Right atrium auricular region (tissue), 2 donors: Measurements from ENCODE around the gene TBC1D8. TPM values are rescaled to one million over a fixed set of nuclear protein-coding genes. Genes with fewer than 3 reads are reported as not detected.

Experiments
- DNase-seq: peaks from one replicate; pipeline ENCODE4 v3.0.0-alpha.2; 2019; ENCODE audit warnings: low spot score
- H3K27ac ChIP-seq, 2 donors: fragments of 200-600 bp; sonication (generic); 1 replicate in 1 of 2; 2 replicates in 1 of 2; pipeline ENCODE4 v1.5.1; 2016 to 2019
- H3K27me3 ChIP-seq, 2 donors: fragments of 200-600 bp; sonication (generic); one replicate each; pipeline versions ENCODE4 v1.5.1 to v1.6.0; 2017 to 2019
- H3K36me3 ChIP-seq: fragments of 200-600 bp; sonication (generic); one replicate; pipeline ENCODE4 v1.5.1; 2016
- H3K4me1 ChIP-seq, 2 donors: fragments of 200-600 bp; sonication (generic); one replicate each; pipeline versions ENCODE4 v1.5.1 to v1.6.0; 2017 to 2019
- H3K4me3 ChIP-seq, 2 donors: fragments of 200-600 bp; sonication (generic); 1 replicate in 1 of 2; 2 replicates in 1 of 2; pipeline ENCODE4 v1.5.1; 2017 to 2019; ENCODE audit warnings: mild to moderate bottlenecking in 1 of 2, moderate library complexity in 1 of 2
- H3K9me3 ChIP-seq, 2 donors: fragments of 200-600 bp; sonication (generic); one replicate each; pipeline ENCODE4 v1.5.1; 2019
- CTCF ChIP-seq, 2 donors: fragments of 200-600 bp; sonication (generic); IDR thresholded peaks; one replicate each; pipeline ENCODE4 v1.5.1; 2019; ENCODE audit warnings: antibody characterized with exemption in 2 of 2
- total RNA-seq, 2 donors: library from RNA; depleted of rRNA; stranded (reverse); fragments of >200 nt; gene quantifications; one replicate each; pipeline ENCODE4 v1.1.0, GENCODE V29; 2016

The TBC1D8 gene
- total RNA-seq, 2 donors from 2014 or later = 42.3 to 50.3 TPM

- H3K27me3 ChIP-seq = no peaks in the 10 kb centered on the region
- H3K4me3 ChIP-seq = no peak overlapping the region
- peaks cover 0 to 9% of the 10 kb centered on the region in 2 donors for H3K4me1 ChIP-seq
- DNase-seq = no peak
- H3K36me3 ChIP-seq = no peaks in the 10 kb centered on the region
- H3K9me3 ChIP-seq = no peaks in the 10 kb centered on the region
- H3K27ac ChIP-seq = no peak overlapping the region
- no peak for TF ChIP-seq CTCF (IDR thresholded peaks at IDR 0.05)
Observed at GRCh38 chr2:101081375-101081907, 69.7 kb downstream of the TBC1D8 start.

GRCh38 chr2:101080211-101081068, 70.7 kb downstream of the TBC1D8 start:
- no peaks in the 10 kb centered on the region for H3K27me3 ChIP-seq
- H3K27ac ChIP-seq = no peak overlapping the region
- no peak for TF ChIP-seq CTCF (IDR thresholded peaks at IDR 0.05)
- DNase-seq = no peak
- H3K4me3 ChIP-seq = no peak overlapping the region
- no peaks in the 10 kb centered on the region for H3K36me3 ChIP-seq
- no peaks in the 10 kb centered on the region for H3K9me3 ChIP-seq
- peaks cover 0 to 11% of the 10 kb centered on the region in 2 donors for H3K4me1 ChIP-seq

GRCh38 chr2:101076581-101076980, 74.6 kb downstream of the TBC1D8 start:
- H3K27ac ChIP-seq = peak overlapping the region in 1 of 2 donors; percentile 21
- no peaks in the 10 kb centered on the region for H3K27me3 ChIP-seq

GRCh38 chr2:101064868-101065549, 86.2 kb downstream of the TBC1D8 start:
- no peaks in the 10 kb centered on the region for H3K36me3 ChIP-seq
- TF ChIP-seq CTCF (IDR thresholded peaks at IDR 0.05) = no peak
- H3K9me3 ChIP-seq = no peaks in the 10 kb centered on the region
- peak overlapping the region; percentile 48 to 51 for H3K27ac ChIP-seq
- H3K4me1 ChIP-seq = peaks cover 0 to 32% of the 10 kb centered on the region in 2 donors
- no peak overlapping the region for H3K4me3 ChIP-seq
- DNase-seq = no peak
- no peaks in the 10 kb centered on the region for H3K27me3 ChIP-seq

More at GRCh38 chr2:101076581-101076980, 74.6 kb downstream of the TBC1D8 start:
- H3K36me3 ChIP-seq = no peaks in the 10 kb centered on the region
- TF ChIP-seq CTCF (IDR thresholded peaks at IDR 0.05) = no peak
- no peak for DNase-seq
- peaks cover 0 to 11% of the 10 kb centered on the region in 2 donors for H3K4me1 ChIP-seq
- H3K9me3 ChIP-seq = peaks cover 0 to 19% of the 10 kb centered on the region in 2 donors
- no peak overlapping the region for H3K4me3 ChIP-seq

GRCh38 chr2:101064505-101064867, 86.7 kb downstream of the TBC1D8 start:
- Histone ChIP-seq H3K4me1 (peaks cover 0 to 32% of the 10 kb centered on the region in 2 donors), H3K36me3 (no peaks in the 10 kb centered on the region), H3K4me3 (no peak overlapping the region), H3K27me3 (no peaks in the 10 kb centered on the region), H3K27ac (peak overlapping the region; percentile 48 to 51), H3K9me3 (no peaks in the 10 kb centered on the region)
- DNase-seq = no peak
- no peak for TF ChIP-seq CTCF (IDR thresholded peaks at IDR 0.05)
